ENCODE results near the gene SLC7A14.

The SLC7A14 gene

DNA sequence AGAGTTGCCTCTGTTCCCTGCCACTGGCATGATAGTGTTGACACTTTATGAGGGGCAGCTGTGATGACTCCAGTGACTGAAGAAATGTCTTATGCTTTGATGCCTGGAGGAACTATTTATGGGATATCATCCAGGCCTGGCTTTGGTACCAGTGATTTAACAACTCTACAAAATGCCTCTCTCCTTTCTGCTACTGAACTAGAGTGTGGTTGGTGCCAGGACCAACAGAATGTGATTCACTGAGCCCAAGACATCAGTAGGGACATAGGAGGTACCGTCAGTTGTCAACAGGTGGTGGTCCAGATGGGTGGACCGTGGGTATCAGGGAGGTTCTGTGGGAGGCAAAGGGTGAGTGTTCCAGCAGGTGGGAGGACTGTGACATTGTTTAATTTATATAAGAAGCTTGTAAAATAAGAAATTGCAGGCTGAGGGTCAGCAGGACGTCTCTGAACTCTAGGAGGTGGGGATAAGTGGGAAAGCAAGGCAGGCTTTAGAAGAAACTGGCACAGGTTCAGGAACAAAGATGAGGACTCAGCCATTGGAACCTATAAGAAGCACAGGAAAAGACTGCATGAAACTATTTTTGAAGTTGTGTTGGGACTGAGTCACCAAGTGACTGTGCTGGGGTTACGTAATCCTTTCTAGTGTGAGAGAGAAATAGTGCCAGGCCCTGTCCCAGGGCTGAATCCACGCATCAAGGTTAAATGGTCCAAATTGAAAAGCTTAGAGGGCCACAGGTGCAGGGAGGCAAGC, 28.5 kb upstream of the SLC7A14 start:
- TF ChIP-seq, protein P1, sequence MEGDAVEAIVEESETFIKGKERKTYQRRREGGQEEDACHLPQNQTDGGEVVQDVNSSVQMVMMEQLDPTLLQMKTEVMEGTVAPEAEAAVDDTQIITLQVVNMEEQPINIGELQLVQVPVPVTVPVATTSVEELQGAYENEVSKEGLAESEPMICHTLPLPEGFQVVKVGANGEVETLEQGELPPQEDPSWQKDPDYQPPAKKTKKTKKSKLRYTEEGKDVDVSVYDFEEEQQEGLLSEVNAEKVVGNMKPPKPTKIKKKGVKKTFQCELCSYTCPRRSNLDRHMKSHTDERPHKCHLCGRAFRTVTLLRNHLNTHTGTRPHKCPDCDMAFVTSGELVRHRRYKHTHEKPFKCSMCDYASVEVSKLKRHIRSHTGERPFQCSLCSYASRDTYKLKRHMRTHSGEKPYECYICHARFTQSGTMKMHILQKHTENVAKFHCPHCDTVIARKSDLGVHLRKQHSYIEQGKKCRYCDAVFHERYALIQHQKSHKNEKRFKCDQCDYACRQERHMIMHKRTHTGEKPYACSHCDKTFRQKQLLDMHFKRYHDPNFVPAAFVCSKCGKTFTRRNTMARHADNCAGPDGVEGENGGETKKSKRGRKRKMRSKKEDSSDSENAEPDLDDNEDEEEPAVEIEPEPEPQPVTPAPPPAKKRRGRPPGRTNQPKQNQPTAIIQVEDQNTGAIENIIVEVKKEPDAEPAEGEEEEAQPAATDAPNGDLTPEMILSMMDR (IDR thresholded peaks at IDR 0.05; ENCODE audit: insufficient read depth, low read length, poor library complexity, severe bottlenecking), result no peak
- no peak for TF ChIP-seq EZH2phosphoT487 (conservative IDR thresholded peaks at IDR 0.05; ENCODE audit: low read length)
- H3K9me2 ChIP-seq (replicated peaks; ENCODE audit: insufficient read depth, low read length), result no peaks in the 10 kb centered on the region
- no peak overlapping the region for H2AFZ ChIP-seq (ENCODE audit: low read depth, low read length, severe bottlenecking)
- H3K9ac ChIP-seq (ENCODE audit: low read length), result no peak overlapping the region
- no peaks in the 10 kb centered on the region for H3K36me3 ChIP-seq (ENCODE audit: low read length)
- H3K27me3 ChIP-seq (ENCODE audit: low read length), result no peaks in the 10 kb centered on the region
- no peak overlapping the region for H3K27ac ChIP-seq (ENCODE audit: low read depth, low read length)
- H3F3A ChIP-seq (ENCODE audit: insufficient read depth), result no peaks in the 10 kb centered on the region
- no peak overlapping the region for H3K4me3 ChIP-seq (ENCODE audit: insufficient read depth, low read length, poor library complexity, severe bottlenecking)
- H3K9me3 ChIP-seq (ENCODE audit: insufficient read depth, low read length), result no peaks in the 10 kb centered on the region
- no peaks in the 10 kb centered on the region for H3K79me2 ChIP-seq (ENCODE audit: insufficient read depth, low read length)
- H4K20me1 ChIP-seq (ENCODE audit: low read depth, low read length), result no peaks in the 10 kb centered on the region
- H3K4me2 ChIP-seq (ENCODE audit: low read depth, low read length, poor library complexity, severe bottlenecking), result no peak overlapping the region

DNA sequence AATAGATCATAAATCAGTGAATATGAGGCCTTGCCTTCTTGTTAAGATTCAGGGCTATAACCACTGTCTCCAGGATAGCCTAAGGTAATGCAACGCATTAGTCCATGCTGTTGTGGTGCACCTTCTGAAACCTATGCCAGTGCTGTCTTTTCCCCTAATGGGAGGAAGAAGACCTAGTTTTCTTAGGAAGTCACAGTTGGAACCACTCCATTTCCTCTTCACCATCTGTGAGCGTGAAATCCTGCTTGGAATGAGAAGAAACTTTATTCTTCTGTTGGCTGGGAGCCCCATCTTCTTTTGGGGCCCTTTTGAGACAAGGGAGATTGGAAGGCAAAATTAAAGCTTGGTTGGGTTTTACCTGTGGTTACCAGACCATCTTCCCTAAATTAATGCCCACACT, 25.9 kb upstream of the SLC7A14 start:
- no peak for TF ChIP-seq EZH2phosphoT487 (conservative IDR thresholded peaks at IDR 0.05; ENCODE audit: low read length)
- TF ChIP-seq, protein P1 (IDR thresholded peaks at IDR 0.05; ENCODE audit: insufficient read depth, low read length, poor library complexity, severe bottlenecking), result no peak
- Histone ChIP-seq H3K79me2 (ENCODE audit: insufficient read depth, low read length) (no peaks in the 10 kb centered on the region), H3K9me3 (ENCODE audit: insufficient read depth, low read length) (no peaks in the 10 kb centered on the region), H3K4me2 (ENCODE audit: low read depth, low read length, poor library complexity, severe bottlenecking) (no peak overlapping the region), H3K27me3 (ENCODE audit: low read length) (no peaks in the 10 kb centered on the region), H3K9me2 (replicated peaks; ENCODE audit: insufficient read depth, low read length) (no peaks in the 10 kb centered on the region), H4K20me1 (ENCODE audit: low read depth, low read length) (no peaks in the 10 kb centered on the region), H2AFZ (ENCODE audit: low read depth, low read length, severe bottlenecking) (no peak overlapping the region), H3K27ac (ENCODE audit: low read depth, low read length) (no peak overlapping the region), H3K9ac (ENCODE audit: low read length) (no peak overlapping the region), H3K36me3 (ENCODE audit: low read length) (no peaks in the 10 kb centered on the region), H3F3A (ENCODE audit: insufficient read depth) (no peaks in the 10 kb centered on the region), H3K4me3 (ENCODE audit: insufficient read depth, low read length, poor library complexity, severe bottlenecking) (no peak overlapping the region)

DNA sequence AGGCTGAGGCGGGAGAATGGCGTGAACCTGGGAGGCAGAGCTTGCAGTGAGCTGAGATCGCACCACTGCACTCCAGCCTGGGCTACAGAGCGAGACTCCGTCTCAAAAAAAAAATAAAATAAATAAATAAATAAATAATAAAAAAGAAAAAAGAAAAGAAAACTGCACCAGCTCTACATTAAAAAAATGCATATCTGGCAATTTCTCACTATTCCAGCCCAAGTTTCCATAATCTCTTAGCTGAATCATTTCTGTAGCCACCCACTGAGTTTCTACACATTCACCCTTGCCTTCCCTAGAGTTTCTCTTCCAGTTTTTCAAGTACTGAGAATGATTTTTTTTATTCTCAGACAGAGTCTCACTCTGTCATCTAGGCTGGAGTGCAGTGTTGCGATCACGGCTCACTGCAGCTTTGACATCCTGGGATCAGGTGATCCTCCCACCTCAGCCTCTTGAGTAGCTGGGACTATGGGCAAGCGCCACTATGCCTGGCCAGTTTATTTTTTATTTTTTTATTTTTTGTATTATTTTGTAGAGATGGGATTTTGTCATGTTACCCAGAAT, 24.5 kb upstream of the SLC7A14 start:
- Histone ChIP-seq H2AFZ (ENCODE audit: low read depth, low read length, severe bottlenecking) (no peak overlapping the region), H3K4me3 (ENCODE audit: insufficient read depth, low read length, poor library complexity, severe bottlenecking) (no peak overlapping the region), H3K9me3 (ENCODE audit: insufficient read depth, low read length) (no peaks in the 10 kb centered on the region), H3K79me2 (ENCODE audit: insufficient read depth, low read length) (no peaks in the 10 kb centered on the region), H3K9me2 (replicated peaks; ENCODE audit: insufficient read depth, low read length) (no peaks in the 10 kb centered on the region), H3K27ac (ENCODE audit: low read depth, low read length) (no peak overlapping the region), H3K27me3 (ENCODE audit: low read length) (no peaks in the 10 kb centered on the region), H3K4me2 (ENCODE audit: low read depth, low read length, poor library complexity, severe bottlenecking) (no peak overlapping the region), H3F3A (ENCODE audit: insufficient read depth) (no peaks in the 10 kb centered on the region), H4K20me1 (ENCODE audit: low read depth, low read length) (no peaks in the 10 kb centered on the region), H3K9ac (ENCODE audit: low read length) (no peak overlapping the region), H3K36me3 (ENCODE audit: low read length) (no peaks in the 10 kb centered on the region)
- TF ChIP-seq, protein P1 (IDR thresholded peaks at IDR 0.05; ENCODE audit: insufficient read depth, low read length, poor library complexity, severe bottlenecking), result no peak
- TF ChIP-seq EZH2phosphoT487 (conservative IDR thresholded peaks at IDR 0.05; ENCODE audit: low read length), result no peak
